Measurements from ENCODE around the gene MT3. TPM values are rescaled to one million over a fixed set of nuclear protein-coding genes. Genes with fewer than 3 reads are reported as not detected.

MT3 gene
- polyA plus RNA-seq, 5 donors: 0.51 TPM; not detected in 4

GRCh38 chr16:56629531-56629930, 40.2 kb downstream of the MT3 start:
- DNase-seq: no peak

- no peak for DNase-seq
Measured at GRCh38 chr16:56630134-56630533, 40.8 kb downstream of the MT3 start.

GRCh38 chr16:56631197-56631596, 41.9 kb downstream of the MT3 start:
- DNase-seq: no peak

- no peak for DNase-seq
Measured at GRCh38 chr16:56631832-56632155, 42.5 kb downstream of the MT3 start.

- DNase-seq: no peak
Measured at GRCh38 chr16:56632156-56632847, 43.0 kb downstream of the MT3 start, which contains the start of gene MT1M. Gene MT1M, plus strand, starts transcription at chr16:56632659. Its CDS starts 73 bp downstream, at chr16:56632732.

- no peak for DNase-seq
Measured at GRCh38 chr16:56632848-56633365, 43.6 kb downstream of the MT3 start.

GRCh38 chr16:56633535-56633934, 44.2 kb downstream of the MT3 start:
- DNase-seq: no peak

GRCh38 chr16:56634715-56635440, 45.5 kb downstream of the MT3 start:
- DNase-seq: no peak

GRCh38 chr16:56635441-56635967, 46.2 kb downstream of the MT3 start:
- DNase-seq: no peak

- no peak for DNase-seq
Measured at GRCh38 chr16:56636616-56637413, 47.5 kb downstream of the MT3 start.

GRCh38 chr16:56637814-56638750, 48.8 kb downstream of the MT3 start, which contains the start of gene MT1A:
Gene MT1A, plus strand, starts transcription at chr16:56638666. Its CDS starts 73 bp downstream, at chr16:56638739.
- no peak for DNase-seq

GRCh38 chr16:56639045-56639444, 49.7 kb downstream of the MT3 start:
- DNase-seq: no peak

- no peak for DNase-seq
Measured at GRCh38 chr16:56640076-56640475, 50.7 kb downstream of the MT3 start.

Other genes with a start within 250 kb of the MT3 start
- 10 to 100 TPM; 56.7 to 70.6 (median 59.3) TPM for gene AMFR, start 164.0 kb upstream of the MT3 start, polyA plus RNA-seq (ENCODE audit: insufficient read depth in 1 of 5, insufficient read length in 5 of 5, low replicate concordance in 1 of 5)
- 100 to 1,000 TPM in 4 of 5 donors, 10 to 100 TPM in 1; 88.5 to 151 (median 131) TPM for gene NUDT21, start 138.2 kb upstream of the MT3 start, polyA plus RNA-seq (ENCODE audit: insufficient read depth in 1 of 5, insufficient read length in 5 of 5, low replicate concordance in 1 of 5)
- gene OGFOD1, start 138.0 kb upstream of the MT3 start, polyA plus RNA-seq (ENCODE audit: insufficient read depth in 1 of 5, insufficient read length in 5 of 5, low replicate concordance in 1 of 5): 10 to 100 TPM; 35.4 to 40.4 (median 37.8) TPM
- 100 to 1,000 TPM in 1 of 5 donors, 10 to 100 TPM in 4; 60.1 to 108 (median 92.8) TPM for gene BBS2, start 69.5 kb upstream of the MT3 start, polyA plus RNA-seq (ENCODE audit: insufficient read depth in 1 of 5, insufficient read length in 5 of 5, low replicate concordance in 1 of 5)
- gene MT4, start 24.5 kb upstream of the MT3 start, polyA plus RNA-seq (ENCODE audit: insufficient read depth in 1 of 5, insufficient read length in 5 of 5, low replicate concordance in 1 of 5): not detected
- gene MT2A, start 19.1 kb downstream of the MT3 start, polyA plus RNA-seq (ENCODE audit: insufficient read depth in 1 of 5, insufficient read length in 5 of 5, low replicate concordance in 1 of 5): 10 to 100 TPM; 33.1 to 52.4 (median 36.6) TPM
- gene MT1E, start 36.3 kb downstream of the MT3 start, polyA plus RNA-seq (ENCODE audit: insufficient read depth in 1 of 5, insufficient read length in 5 of 5, low replicate concordance in 1 of 5): 10 to 100 TPM; 10.6 to 21.5 (median 15.0) TPM
- gene MT1M, start 43.1 kb downstream of the MT3 start, polyA plus RNA-seq (ENCODE audit: insufficient read depth in 1 of 5, insufficient read length in 5 of 5, low replicate concordance in 1 of 5): 1 to 10 TPM in 1 of 5 donors, under 1 TPM in 4; 0.70 to 1.2 (median 0.87) TPM
- gene MT1A, start 49.1 kb downstream of the MT3 start, polyA plus RNA-seq (ENCODE audit: insufficient read depth in 1 of 5, insufficient read length in 5 of 5, low replicate concordance in 1 of 5): under 1 TPM in 1 of 5 donors, not detected in 4; 0.58 TPM
- not detected for gene MT1B, start 62.4 kb downstream of the MT3 start, polyA plus RNA-seq (ENCODE audit: insufficient read depth in 1 of 5, insufficient read length in 5 of 5, low replicate concordance in 1 of 5)
- gene MT1F, start 68.4 kb downstream of the MT3 start, polyA plus RNA-seq (ENCODE audit: insufficient read depth in 1 of 5, insufficient read length in 5 of 5, low replicate concordance in 1 of 5): 10 to 100 TPM in 1 of 5 donors, 1 to 10 TPM in 4; 4.7 to 11.0 (median 5.7) TPM
- 10 to 100 TPM in 1 of 5 donors, 1 to 10 TPM in 2, under 1 TPM in 1, not detected in 1; 0.41 to 37.0 (median 2.0) TPM for gene MT1G, start 78.5 kb downstream of the MT3 start, polyA plus RNA-seq (ENCODE audit: insufficient read depth in 1 of 5, insufficient read length in 5 of 5, low replicate concordance in 1 of 5)
- gene MT1H, start 80.3 kb downstream of the MT3 start, polyA plus RNA-seq (ENCODE audit: insufficient read depth in 1 of 5, insufficient read length in 5 of 5, low replicate concordance in 1 of 5): 10 to 100 TPM in 1 of 5 donors, 1 to 10 TPM in 1, not detected in 3; 1.2 to 17.0 TPM
- 10 to 100 TPM; 13.6 to 17.7 (median 16.4) TPM for gene MT1X, start 92.9 kb downstream of the MT3 start, polyA plus RNA-seq (ENCODE audit: insufficient read depth in 1 of 5, insufficient read length in 5 of 5, low replicate concordance in 1 of 5)
- gene NUP93, start 140.6 kb downstream of the MT3 start, polyA plus RNA-seq (ENCODE audit: insufficient read depth in 1 of 5, insufficient read length in 5 of 5, low replicate concordance in 1 of 5): 10 to 100 TPM; 60.7 to 67.2 (median 63.6) TPM